GM18498 (cell line): ENCODE measurements around the gene ZNF621.

ENCODE experiments used
- ATAC-seq: cut with Tn5 transposase; IDR thresholded peaks from one replicate; pipeline ENCODE4 v1.9.1; 2021; ENCODE audit warnings: mild to moderate bottlenecking, moderate library complexity; ENCODE audit not compliant: unreplicated experiment

ZNF621 gene

GRCh38 chr3:40524568-40525285, at the start of gene ZNF621:
TSS of gene ZNF621 (plus strand) at chr3:40524960. CDS start at chr3:40525841, 881 bp downstream.
- ATAC-seq: peak; percentile 99

GRCh38 chr3:40476478-40477470, 48.0 kb upstream of the ZNF621 start, which contains the start of gene ZNF619:
TSS of gene ZNF619 (plus strand) at chr3:40477122. CDS start at chr3:40477980, 858 bp downstream.
- ATAC-seq: peak; percentile 82

- no peak for ATAC-seq
These were observed 47.1 kb upstream of the ZNF621 start for GRCh38 chr3:40477666-40478065.

GRCh38 chr3:40487172-40487571, 37.6 kb upstream of the ZNF621 start:
- ATAC-seq: no peak

- ATAC-seq: no peak
These were observed 33.8 kb upstream of the ZNF621 start for GRCh38 chr3:40490916-40491315.

GRCh38 chr3:40494698-40495097, 30.1 kb upstream of the ZNF621 start:
- no peak for ATAC-seq

- no peak for ATAC-seq
These were observed 27.5 kb upstream of the ZNF621 start for GRCh38 chr3:40497288-40497687.

- ATAC-seq: no peak
These were observed 24.8 kb upstream of the ZNF621 start for GRCh38 chr3:40499952-40500351.

- no peak for ATAC-seq
These were observed 22.7 kb upstream of the ZNF621 start for GRCh38 chr3:40502034-40502433.

- ATAC-seq: no peak
These were observed 19.9 kb upstream of the ZNF621 start for GRCh38 chr3:40504636-40505430.

- peak; percentile 87 for ATAC-seq
These were observed 18.9 kb upstream of the ZNF621 start, which contains the start of gene ZNF620 for GRCh38 chr3:40505599-40506462. TSS of gene ZNF620 (plus strand) at chr3:40506039. CDS start at chr3:40506353, 314 bp downstream.

GRCh38 chr3:40511031-40511718, 13.6 kb upstream of the ZNF621 start:
- no peak for ATAC-seq

GRCh38 chr3:40516201-40516600, 8.6 kb upstream of the ZNF621 start:
- no peak for ATAC-seq

- no peak for ATAC-seq
These were observed 6.7 kb upstream of the ZNF621 start for GRCh38 chr3:40518067-40518466.

GRCh38 chr3:40518848-40519247, 5.9 kb upstream of the ZNF621 start:
- no peak for ATAC-seq

- ATAC-seq: no peak
These were observed 3.5 kb upstream of the ZNF621 start for GRCh38 chr3:40521254-40521653.

- ATAC-seq: no peak
These were observed 979 bp upstream of the ZNF621 start for GRCh38 chr3:40523781-40524180.

GRCh38 chr3:40524222-40524567, 565 bp upstream of the ZNF621 start:
- ATAC-seq: peak; percentile 21

GRCh38 chr3:40528426-40528825, 3.7 kb downstream of the ZNF621 start:
- ATAC-seq: no peak
